Posterior vena cava (tissue), 2 donors: ENCODE measurements around the gene MYOZ3. TPM values are rescaled to one million over a fixed set of nuclear protein-coding genes. Genes with fewer than 3 reads are reported as not detected.

ENCODE experiments used
- DNase-seq: peaks from one replicate; pipeline ENCODE4 v3.0.0-alpha.2; 2020; ENCODE audit warnings: low spot score
- intact Hi-C, 2 donors: fragments of 100-400 bp; cut with DNase I; formaldehyde crosslinking; loops; one replicate each; pipeline versions ENCODE4 v1.14.1 to v1.14.2; 2022 to 2023
- total RNA-seq, 2 donors: library from RNA; stranded (reverse); fragmentation: NEBNext Ultra II Directional; extraction: Animal tissue kit (Norgen Biotek cat#: 25700); gene quantifications; one replicate each; pipeline ENCODE4 v1.2.1, GENCODE V29; 2021
- donor health status: DM: yes; HTN: yes; CAD: no.
- donor health status: DM: yes; HTN: yes; CAD: no.

The MYOZ3 gene
- total RNA-seq, 2 donors from 2014 or later, result 0.57 to 1.3 TPM

DNA sequence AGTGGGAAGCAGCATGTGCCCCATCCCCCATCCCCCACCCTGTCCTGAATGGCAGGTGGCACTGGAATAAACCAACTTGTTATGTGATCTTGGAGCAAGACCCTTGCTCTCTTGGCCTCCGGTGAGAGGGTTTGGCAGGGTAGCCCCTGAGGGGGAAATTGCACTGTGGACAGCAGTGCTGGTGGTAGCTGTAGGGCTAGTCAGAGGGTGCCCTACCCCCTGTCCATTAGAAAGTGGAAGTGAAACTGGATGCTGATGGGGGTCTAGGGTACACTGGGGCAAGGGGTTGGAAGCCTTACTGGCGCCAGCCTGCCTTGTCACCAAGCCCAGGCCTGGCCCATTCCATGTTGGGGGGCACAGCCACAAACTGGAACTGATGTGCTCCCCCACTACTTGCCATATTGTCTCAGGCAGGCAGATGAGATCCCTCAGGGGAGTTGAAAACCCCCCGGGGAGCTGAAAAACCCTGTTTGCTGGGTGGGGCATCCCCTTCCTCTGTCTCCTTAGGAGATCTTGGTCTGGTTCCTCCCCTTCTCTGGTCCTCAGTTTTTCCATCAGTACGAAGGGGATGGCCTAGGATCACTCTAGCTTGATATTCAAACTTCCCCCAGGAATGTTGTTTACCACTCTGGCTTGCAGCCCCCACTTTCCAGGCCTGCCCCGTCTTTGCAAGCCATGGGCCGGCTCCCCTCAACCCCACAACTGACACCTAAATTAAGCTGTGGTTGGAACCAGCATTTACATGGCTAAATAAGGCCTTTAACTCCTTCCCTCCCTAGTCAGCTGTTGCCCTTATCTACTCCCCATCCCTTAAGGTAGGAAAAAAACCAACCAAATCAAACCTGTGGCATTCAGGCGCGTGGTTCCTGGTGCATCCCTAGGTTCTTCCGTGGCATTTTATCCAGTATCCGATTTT, 35.0 kb upstream of the MYOZ3 start:
- no peak for DNase-seq
- intact Hi-C loops, result no loop called here

DNA sequence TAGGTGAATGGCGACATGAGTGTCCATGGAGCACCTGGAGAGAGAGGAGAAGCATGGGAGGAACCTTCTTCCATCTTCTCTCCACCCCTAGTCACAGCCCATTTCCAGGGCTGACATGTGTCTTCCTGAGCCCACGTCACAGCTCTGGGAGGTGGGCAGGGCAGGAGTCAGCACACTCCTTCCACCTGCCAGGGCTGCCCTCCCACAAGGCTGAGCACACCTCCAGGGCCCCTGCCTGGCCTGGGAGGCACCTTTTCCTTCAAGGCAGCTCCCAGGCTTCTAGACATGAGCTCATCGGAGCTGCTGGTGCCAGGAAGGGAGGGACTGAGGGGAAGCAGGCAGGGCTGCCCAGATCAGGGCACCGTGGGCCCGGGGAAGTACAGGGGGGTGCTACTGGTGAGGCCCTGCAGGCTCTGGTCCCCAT, 34.2 kb upstream of the MYOZ3 start:
- no peak for DNase-seq
- intact Hi-C loops, result no loop called here

DNA sequence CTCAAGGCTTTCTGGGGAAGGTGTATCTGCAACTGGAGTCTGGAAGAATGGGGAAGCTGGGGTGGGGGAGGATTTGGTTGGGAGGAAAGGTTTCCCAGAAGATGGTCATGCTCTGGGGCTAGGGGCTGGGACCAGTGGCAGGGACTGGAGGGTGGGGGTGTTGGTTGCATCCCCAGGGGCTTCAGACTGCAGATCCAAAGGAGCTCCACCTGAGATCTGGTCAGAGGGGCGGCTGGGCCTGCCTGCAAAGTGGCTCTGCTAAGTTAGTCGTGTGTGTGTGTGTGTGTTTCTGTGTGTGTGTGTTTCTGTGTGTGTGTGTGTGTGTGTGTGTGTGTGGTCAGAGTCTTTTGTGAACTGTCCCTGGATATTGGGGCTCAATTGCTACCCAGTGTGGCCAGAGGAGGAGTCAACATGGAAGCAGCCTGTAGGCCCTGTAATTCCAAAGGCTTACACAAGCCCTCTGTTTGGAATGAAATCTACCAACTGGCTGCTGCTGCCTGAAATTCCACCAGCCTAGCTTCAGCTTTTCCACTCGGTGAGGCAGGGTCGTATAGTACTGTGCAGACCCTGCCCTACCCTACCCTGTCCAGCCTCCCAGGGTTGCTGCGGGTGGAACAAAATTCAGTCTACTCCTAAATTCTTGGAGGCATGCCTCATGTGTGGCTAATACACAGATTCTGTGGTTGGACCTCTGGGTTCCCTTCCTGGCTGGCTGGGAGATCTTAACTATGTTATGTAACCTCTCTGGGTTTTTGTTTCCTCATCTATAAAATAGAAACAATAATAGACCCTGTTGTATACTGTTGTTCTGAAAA, 33.1 kb upstream of the MYOZ3 start:
- intact Hi-C loops, result no loop called here
- no peak for DNase-seq

DNA sequence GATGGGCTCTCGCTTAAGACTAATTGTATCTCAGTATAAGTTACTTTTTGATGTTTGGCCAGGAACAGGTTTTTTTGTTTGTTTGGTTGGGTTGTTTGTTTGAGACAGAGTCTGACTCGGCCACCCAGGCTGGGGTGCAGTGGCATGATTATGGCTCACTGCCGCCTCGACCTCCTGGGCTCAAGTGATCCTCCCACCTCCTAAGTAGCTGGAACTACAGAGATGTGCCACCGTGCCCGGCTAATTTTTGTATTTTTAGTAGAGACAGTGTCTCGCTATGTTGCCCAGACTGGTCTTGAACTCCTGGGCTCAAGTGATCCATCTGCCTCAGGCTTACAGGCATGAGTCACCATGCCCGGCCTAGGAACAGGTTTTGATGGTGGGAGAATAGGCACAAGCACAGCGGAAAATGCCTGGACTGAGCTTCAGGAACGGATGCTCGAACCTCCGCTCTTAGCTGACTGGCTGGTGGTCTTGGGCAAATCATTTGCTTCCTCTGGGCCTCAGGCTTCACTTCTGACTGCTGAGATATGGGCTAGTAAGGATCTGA, 32.0 kb upstream of the MYOZ3 start:
- intact Hi-C loops, result no loop called here
- DNase-seq, result no peak

DNA sequence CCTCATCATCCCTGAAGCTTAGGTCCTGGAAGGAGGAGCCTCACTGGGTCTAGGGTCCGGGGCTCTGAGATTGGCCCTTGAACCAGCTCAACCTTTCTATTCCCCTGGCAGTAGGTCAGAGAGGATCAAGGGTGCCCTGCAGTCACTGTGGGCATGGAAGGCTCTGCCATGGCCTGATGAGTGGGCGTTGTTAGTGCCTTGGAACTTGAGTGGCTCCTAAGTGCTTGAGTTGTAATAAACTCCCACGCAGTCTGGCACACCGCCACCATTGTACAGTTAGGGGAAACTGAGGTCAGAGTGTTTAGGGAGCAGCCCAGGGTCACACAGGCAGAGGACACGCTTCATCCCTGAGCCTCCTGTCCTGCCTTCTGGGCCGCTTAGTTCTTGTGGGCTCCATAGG, 31.0 kb upstream of the MYOZ3 start:
- DNase-seq, result no peak
- intact Hi-C loops, result no loop called here

DNA sequence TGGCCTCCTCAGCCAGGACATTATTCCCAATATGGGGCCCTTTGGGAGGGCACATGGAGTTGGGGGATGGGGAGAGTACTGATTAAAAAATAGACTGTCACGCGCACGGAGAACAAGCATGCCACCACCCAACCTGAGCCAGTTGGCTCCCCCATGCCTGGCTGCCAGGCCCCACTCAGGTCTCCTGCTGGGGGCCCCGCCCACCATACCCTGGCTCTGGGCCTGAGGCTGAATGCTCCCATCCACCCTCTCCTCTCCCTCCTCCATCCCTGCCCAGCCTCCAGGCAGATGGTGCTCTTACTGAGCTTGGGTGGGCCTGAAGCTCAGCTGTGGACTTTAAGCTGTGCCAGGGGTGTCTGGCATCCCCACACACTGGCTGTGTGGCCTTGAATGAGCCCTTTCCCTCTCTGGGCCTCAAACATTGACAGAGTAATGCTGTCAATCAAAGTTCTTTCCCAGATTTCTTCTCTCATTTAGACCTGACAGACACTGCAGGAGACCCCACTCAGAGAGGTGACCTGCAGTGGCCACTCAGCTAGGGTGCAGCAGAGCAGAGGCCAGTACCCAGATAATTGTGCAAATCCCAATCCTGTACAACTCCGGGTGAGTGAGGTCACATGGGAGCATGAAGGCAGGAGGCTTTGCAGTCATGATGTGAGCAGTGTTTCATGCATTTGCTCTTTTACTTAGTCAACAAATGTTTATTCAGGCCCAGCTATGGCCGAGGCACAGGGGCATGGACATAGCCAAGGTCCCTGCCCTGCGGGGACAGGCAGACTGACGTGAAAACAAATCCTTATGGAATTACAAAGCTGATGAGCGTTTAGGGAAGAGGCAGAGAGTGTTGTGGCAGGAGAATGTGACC, 30.4 kb upstream of the MYOZ3 start:
- DNase-seq, result no peak
- intact Hi-C loops, result no loop called here

DNA sequence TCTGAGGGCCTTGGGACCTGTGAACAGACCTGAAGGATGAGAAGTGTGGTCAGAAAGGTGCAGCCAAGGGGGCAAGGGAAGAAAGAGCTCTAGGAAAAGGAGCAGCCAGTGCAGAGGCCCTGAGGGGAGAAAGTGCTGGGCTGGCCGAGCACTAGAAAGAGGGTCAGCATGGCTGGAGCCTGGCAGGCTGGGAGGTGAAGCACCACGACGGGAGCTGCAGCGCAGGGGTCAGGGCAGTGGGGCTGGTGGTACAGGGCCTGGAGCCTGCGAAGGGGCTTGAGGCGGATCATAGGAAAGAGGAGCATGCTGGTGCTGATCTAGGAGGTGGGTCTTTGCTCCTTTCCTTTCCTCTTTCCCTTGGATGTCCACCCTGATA, 29.7 kb upstream of the MYOZ3 start:
- no peak for DNase-seq
- intact Hi-C loops, result no loop called here

DNA sequence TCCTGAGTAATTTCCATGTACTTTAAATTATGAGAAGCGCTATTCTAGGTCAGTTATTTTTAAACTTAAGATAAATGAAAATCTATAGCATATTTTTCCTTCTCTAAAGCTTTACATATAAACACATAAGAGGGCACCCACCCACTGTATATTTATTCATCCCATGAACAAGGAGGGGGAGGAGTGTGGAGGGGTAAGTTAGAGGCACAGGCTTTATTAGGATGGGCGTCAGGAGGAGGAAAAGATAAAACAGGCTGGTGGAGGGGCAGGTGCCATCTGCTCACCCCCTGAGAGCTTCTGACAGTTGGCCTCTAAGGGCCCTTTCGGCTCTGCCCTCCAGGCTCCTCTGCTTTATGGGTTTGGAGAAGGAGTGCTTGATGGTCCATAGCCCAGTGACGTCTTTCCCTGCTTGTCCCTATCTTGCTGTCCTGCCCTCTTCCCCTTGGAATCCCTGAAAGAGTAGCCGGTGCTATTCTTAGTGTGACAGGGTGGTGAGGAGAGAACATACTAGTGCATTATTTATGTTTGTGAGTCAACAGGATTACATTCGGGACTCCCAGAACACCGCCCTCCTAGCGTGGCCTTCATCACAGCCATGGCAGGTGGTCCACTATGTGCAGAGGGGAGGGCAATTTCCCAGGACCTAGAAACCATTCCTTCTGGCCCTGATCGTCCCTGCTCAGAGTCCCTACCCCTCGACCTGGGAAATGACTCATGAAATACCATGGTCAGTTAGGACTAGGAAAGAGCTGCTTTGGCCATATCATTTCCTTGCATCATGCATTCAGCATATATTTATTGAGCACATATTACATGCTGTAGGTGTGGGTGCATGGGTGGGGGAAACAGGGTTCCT, 28.5 kb upstream of the MYOZ3 start:
- DNase-seq, result no peak
- intact Hi-C loops, result no loop called here

DNA sequence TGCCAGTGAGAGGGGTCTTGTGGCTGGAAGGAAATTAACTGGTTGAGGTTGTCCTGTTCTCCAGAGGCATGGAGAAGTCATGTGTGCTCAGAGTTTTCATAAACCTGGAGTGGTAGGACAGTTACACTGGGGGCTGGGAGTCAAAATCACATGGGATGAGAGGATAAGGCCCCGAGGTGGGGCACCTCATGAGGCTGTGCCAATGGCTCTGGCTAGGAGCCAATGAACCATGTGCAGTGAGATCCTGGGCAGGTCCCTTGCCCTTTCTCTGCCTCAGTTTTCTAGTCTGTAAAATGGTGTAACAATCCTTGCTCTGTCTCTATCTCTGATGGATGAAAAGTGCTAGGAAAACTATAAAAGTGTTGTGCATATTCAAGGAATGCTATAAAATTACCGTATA, 27.6 kb upstream of the MYOZ3 start:
- no peak for DNase-seq
- intact Hi-C loops, result no loop called here

DNA sequence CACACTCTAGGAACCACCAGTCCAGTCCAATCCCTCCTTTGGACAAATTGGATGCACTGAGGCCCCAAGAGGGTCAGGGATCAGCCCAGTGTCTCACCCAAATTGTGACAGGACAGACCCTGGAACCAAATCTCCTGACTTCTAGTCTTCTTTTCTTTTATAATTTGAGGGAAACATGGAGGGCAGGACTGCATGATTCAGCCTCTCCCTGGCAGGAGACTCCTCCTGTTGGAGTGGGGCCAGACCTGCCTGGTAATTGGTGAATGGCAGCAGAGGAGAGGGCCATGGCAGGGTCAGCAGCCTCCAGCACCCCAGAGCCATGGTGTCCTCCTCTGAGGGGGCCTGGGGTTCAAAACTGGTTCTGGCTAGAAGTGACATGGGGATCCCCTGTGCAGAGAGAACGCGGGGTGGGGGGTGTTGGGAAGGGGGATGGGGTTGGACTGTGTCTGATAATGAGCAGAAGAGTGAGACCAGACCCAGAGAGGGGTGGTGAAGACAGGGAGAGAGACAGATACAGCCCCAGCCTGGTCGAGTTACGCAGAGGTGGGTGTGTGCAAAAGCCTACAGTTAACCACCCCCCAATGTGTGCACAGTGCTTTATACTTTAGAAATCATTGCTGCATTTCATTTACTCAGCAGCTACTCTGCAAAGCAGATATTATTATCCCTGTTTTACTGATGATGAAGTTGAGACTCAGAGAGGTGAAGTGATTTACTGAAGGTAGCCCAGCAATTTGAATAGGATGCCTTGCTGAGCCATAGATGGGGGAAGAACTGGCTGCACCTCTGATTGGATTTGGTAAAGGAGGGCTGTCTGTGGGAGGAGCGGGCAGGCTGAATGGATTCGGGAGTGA, 24.4 kb upstream of the MYOZ3 start:
- intact Hi-C loops, result no loop called here
- DNase-seq, result no peak

DNA sequence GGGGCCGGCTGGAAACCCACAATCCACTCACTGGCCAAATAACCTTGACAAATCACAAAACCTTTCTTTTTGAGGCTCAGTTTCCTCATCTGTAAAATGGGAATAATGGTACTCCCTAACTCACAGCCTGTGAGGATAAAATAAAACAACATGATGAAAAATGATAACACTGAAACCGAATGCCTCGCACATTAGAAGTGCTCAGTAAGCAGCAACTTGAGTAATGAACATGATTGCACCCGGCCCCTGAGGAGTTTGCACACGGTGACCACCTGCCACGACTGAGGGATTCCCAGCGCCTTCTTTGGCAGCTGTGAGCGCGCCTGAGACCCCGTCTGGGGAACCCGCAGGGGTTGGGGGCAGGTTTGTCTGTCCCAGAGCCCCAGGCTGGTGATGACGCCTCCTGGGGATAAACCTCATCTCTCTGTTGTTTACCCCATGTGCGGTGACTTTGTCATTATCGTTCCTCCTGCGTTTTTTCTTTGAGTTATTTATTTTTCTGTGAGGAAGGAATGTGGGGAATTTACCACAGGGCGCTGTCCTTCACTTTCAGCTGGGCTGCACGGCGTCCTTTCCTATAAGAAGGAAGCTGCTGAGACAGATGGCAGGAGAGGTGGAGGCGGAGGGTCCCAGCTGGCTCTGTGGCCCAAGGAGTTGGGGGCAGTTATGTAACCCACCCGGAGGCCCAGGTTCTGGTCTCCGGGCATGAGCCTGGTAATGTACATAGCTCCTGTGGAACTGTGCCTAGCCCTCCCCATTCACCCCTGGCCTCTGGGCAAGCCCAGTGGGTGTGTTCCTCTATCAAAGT, 23.6 kb upstream of the MYOZ3 start:
- DNase-seq, result no peak

DNA sequence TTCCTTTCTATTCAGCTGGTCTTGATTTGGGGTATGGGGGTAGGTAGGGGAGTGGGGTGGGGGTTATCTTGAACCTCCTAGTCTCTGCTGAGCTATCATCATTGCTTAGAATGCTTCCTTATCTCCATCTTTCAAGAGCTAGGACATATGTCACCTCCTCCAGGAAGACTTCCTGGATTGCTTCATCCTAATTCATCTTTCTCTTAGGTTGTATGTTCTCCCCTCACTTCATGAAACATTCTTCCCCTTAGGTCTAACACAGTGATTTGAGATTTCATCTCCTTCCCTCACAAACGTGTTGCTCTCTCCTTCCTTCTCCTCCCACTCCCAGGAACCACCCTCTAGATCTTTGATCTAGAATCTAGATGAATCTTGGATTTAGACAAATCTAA, 23.0 kb upstream of the MYOZ3 start:
- no peak for DNase-seq
- intact Hi-C loops, result no loop called here

More for the DNA sequence above, 23.6 kb upstream of the MYOZ3 start:
- intact Hi-C loops, result no loop called here

DNA sequence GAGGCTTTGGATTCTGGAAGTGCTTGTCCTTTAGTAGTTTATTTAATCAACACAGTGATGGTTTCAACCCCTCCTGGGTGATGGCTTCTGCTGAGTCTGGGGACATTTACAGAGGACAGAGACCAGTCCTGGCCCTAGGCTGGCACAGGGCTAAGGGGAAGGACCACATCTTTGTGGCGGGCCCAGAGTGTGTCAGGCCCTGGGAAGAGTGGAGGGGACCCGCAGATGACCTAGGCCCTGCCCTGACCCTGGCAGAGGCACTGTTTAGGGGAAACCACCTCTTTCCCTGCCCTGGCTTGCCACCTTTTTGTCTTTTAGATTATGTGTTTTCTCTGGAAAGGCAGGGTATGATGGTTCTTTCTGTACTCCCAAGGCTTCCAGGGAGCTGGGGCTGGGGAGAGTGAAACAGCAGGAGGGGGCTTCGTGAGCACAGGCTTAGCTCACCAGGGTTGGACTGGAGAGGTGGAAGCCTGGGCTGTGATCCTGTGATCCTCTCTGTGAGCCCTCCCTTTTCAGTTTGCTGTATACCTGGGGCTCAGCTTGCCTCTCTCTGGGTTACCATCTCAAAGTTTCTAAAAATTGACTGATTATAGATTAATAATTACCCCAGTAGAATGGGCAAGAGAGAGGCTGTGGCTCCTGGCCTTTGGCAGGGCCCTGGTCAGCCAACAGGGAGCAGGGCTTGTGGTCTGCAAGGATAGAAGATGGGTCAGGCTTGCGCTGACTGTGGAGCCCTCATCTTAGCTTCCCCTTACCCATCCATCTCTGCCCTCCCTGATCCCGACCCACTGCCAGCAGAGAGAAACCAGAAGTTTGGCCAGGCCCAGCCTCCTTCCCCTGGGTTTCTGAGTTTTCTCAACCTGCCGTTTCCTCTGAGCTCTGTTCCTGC, 22.3 kb upstream of the MYOZ3 start:
- intact Hi-C loops, result no loop called here
- DNase-seq, result no peak

DNA sequence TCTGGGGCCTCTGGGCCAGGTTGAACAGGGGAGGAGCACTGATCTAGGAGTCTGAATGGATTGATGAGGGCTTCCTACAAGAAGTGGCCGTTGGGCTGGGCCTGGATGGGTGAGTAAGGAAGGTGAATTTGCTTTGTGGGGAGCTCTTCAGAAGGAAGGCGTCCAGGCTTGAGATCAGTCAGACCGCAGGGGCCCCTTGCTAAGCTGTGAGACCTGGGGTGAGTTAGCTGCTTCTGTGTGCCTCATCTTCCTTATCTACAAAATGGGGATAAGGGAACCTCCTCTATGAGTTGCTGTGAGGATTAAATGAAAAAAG, 21.7 kb upstream of the MYOZ3 start:
- intact Hi-C loops, result no loop called here
- no peak for DNase-seq

DNA sequence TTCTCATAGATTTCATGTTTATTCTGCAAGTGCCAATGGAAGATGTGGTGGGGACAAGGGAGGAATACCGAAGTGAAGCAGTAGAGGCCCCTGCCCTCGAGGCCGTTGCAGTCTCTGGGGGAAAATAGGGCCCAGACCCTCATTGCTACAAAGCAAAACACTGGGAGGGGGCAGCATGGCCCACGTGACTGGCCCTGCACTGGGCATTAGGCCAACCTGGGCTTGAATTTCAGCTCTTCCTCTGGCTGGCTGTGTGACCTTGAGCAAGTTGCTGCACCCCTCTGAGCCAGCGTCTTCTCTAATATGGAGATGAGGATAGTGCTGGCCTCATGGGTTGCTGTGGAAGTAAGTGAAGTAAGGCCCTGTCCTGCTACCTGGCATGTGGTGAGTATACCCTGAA, 21.3 kb upstream of the MYOZ3 start:
- DNase-seq, result no peak
- intact Hi-C loops, result no loop called here
